Measurements from ENCODE around the gene TMEM37. TPM values are rescaled to one million over a fixed set of nuclear protein-coding genes. Genes with fewer than 3 reads are reported as not detected.
A peak's percentile ranks its signal among the peaks of the same experiment; 100 is the strongest.

Gene TMEM37
- total and polyA plus RNA-seq, 12 donors = 0.32 to 4.7 (median 1.9) TPM

DNA sequence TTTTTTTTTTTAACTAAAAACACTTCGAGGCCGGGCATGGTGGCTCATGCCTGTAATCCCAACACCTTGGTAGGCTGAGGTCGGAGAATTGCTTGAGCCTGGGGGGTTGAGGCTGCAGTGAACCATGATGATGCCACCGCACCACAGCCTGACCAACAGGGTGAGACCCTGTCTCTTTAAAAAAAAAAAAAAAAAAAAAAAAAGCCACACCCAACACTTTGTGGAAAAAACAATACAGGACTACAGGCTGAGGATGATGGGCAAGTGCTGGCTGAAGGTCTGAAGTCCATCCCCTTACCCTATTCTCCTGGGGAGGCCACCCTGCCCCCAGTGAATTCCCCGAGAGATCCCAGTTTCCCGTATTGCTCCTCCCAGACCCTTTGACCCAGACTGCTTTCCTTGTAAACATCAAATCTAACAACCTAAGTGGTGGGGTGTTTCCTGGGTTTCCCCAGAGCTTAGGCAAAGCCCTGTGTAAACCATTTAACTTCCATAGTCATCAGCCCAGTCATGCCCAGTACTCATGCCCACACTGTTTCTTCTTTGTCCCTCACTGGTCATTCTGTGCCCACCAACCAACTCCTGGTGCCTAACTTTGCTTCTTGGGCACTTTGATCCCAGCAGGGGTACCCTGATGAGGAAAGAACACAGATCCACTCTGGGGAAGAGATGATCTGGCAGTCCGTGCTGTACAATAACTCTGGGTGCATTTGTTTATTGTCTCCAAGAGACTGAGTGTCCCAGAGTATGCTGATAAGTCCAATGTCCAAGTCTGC, 5.8 kb upstream of the TMEM37 start:
- no peak for DNase-seq
- intact Hi-C loops (cut with DNase I) = no loop called here
- peaks cover 0 to 29% (median 8%) of the 10 kb centered on the region in 9 donors for H3K4me1 ChIP-seq
- WGBS, 2 donors = 72 to 75% methylated on average over 7 of the region's 7 CpGs
- no peak overlapping the region for H3K4me3 ChIP-seq
- no peak overlapping the region for H3K27ac ChIP-seq
- H3K27me3 ChIP-seq = peaks cover 0 to 10% (median 0%) of the 10 kb centered on the region in 7 donors
- peaks cover 0 to 4% (median 0%) of the 10 kb centered on the region in 11 donors for H3K9me3 ChIP-seq
- peak in 1 of 8 donors; percentile 61 for ATAC-seq
- no peaks in the 10 kb centered on the region for H3K36me3 ChIP-seq
- TF ChIP-seq, protein P1, sequence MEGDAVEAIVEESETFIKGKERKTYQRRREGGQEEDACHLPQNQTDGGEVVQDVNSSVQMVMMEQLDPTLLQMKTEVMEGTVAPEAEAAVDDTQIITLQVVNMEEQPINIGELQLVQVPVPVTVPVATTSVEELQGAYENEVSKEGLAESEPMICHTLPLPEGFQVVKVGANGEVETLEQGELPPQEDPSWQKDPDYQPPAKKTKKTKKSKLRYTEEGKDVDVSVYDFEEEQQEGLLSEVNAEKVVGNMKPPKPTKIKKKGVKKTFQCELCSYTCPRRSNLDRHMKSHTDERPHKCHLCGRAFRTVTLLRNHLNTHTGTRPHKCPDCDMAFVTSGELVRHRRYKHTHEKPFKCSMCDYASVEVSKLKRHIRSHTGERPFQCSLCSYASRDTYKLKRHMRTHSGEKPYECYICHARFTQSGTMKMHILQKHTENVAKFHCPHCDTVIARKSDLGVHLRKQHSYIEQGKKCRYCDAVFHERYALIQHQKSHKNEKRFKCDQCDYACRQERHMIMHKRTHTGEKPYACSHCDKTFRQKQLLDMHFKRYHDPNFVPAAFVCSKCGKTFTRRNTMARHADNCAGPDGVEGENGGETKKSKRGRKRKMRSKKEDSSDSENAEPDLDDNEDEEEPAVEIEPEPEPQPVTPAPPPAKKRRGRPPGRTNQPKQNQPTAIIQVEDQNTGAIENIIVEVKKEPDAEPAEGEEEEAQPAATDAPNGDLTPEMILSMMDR (IDR thresholded peaks at IDR 0.05) = no peak

DNA sequence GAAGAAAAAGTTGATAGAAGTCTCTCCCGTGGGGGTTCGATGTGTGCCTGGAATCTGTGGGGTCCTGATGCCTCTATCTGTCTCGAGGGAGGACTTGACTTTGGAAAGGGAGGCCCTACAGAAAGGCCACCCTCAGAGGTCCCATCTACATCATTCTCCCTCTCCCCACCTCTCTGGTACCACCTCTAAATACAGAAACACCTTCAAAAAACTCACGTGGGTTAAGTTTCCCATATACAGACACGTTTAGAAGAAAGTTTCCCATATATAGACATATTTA, 5.3 kb upstream of the TMEM37 start:
- TF ChIP-seq, protein P1 (IDR thresholded peaks at IDR 0.05) = no peak
- Histone ChIP-seq H3K27ac (no peak overlapping the region), H3K4me3 (no peak overlapping the region), H3K4me1 (peaks cover 0 to 34% (median 8%) of the 10 kb centered on the region in 9 donors), H3K9me3 (peaks cover 0 to 2% (median 0%) of the 10 kb centered on the region in 11 donors), H3K27me3 (peaks cover 0 to 15% (median 0%) of the 10 kb centered on the region in 7 donors), H3K36me3 (no peaks in the 10 kb centered on the region)
- 50 to 59% methylated on average over 5 of the region's 5 CpGs for WGBS, 2 donors
- intact Hi-C loops (cut with DNase I) = no loop called here
- ATAC-seq (no peak), DNase-seq (no peak)

DNA sequence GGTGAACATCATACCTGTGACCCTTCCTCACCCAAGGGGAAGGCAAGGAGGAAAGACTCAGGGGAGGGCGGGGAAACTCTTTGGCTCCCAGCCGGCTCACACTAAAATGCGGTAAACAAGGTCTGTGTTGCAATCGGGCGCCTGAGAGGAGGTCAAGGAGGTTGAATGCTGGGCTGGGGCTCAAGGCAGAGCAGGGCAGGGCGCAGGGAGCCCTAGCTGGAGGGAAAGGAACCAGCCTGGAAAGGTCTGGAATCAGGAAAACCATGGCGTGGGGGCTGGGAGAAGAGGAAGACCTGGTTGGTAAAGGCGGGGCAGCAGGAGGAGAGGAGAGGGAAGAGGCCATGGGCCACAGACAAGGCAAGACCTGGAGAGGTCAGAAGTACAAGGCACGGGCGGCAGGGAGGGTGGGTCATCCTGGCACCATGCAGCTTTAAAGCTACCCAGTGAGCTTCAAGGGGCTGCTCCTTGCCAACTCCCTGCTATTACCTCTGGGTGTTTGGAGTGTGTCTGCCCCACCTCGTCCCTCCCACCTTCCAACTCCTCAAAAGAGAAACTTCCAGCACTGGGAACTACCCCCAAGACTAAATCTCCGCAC, 4.8 kb upstream of the TMEM37 start:
- Histone ChIP-seq H3K36me3 (no peaks in the 10 kb centered on the region), H3K27me3 (peaks cover 0 to 21% (median 0%) of the 10 kb centered on the region in 7 donors), H3K9me3 (no peaks in the 10 kb centered on the region), H3K4me1 (peaks cover 1 to 37% (median 12%) of the 10 kb centered on the region in 9 donors), H3K4me3 (no peak overlapping the region), H3K27ac (no peak overlapping the region)
- intact Hi-C loops (cut with DNase I) = no loop called here
- TF ChIP-seq, protein P1 (IDR thresholded peaks at IDR 0.05) = no peak
- peak in 1 of 8 donors; percentile 19 for ATAC-seq
- no peak for DNase-seq
- 78 to 80% methylated on average over 12 of the region's 12 CpGs for WGBS, 2 donors

DNA sequence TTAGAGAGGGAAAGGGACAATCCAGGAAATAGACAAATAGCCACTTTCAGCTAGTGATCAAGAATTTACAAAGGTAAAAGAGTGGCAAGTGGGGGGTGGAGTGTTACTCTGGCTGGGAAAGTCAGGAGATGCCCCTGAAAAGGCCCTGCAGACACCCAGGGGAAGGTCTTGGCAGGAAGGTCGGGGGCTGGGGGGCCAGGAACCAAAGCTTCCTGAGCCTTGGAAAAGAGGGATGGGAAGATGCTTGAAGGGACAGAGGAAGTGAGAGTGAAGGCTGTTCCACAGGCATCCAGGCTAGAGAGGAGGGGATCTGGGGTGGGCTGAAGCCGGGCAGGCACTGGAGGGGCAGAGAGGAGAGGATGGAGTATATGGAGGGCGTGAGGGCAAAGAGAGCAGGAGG, 3.9 kb upstream of the TMEM37 start:
- Histone ChIP-seq H3K36me3 (no peaks in the 10 kb centered on the region), H3K27ac (no peak overlapping the region), H3K27me3 (peaks cover 0 to 29% (median 0%) of the 10 kb centered on the region in 7 donors), H3K4me3 (no peak overlapping the region), H3K9me3 (no peaks in the 10 kb centered on the region), H3K4me1 (peaks cover 4 to 46% (median 20%) of the 10 kb centered on the region in 9 donors)
- ATAC-seq (no peak), DNase-seq (no peak)
- intact Hi-C loops (cut with DNase I) = no loop called here
- TF ChIP-seq, protein P1 (IDR thresholded peaks at IDR 0.05) = no peak
- WGBS, 2 donors = 89 to 90% methylated on average over 3 of the region's 3 CpGs

Measured in heart right ventricle (tissue), 16 donors.